AG20443 (cell line): ENCODE results near the gene ATOSB.

Source experiments
- DNase-seq: peaks from one replicate; pipeline ENCODE4 v3.0.0; 2012; ENCODE audit warnings: low spot score, mixed read lengths

ATOSB gene

DNA sequence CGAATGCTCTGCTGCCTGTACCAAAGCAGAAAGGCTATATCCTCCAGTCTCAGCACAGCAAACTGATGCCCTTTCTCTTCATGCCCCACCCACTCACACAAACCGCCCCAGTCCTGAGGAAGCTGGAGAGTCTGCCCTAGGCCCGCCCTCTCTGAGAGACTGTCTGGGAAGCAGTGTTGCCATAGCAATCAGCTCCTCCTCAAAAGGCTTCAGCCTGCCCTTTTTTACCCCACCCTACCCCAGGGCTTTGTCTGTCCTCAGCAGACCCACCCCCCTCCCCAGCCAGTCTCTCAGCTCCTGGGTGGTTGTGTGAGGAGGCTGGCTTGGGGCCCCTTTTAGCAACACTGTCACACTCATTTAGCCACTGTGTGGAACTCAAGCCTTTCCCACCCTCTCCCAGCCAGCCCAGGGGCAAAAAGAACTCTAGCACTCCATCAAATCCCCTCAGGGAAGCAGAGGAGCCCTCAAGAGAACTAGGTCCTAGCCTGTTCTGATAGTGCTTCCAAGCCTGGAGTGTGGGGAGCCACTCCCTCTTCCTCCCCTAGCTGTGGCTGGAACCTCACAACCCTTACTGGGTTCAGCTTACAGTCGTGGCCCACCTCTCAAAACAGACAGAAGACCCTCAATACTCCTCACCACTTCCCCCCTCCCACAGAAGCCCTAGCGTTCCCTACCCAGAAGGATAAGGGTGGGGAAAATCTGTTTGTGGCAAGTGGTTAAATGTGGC is 1.4 kb downstream of the ATOSB start:
- DNase-seq: peak; percentile 89

DNA sequence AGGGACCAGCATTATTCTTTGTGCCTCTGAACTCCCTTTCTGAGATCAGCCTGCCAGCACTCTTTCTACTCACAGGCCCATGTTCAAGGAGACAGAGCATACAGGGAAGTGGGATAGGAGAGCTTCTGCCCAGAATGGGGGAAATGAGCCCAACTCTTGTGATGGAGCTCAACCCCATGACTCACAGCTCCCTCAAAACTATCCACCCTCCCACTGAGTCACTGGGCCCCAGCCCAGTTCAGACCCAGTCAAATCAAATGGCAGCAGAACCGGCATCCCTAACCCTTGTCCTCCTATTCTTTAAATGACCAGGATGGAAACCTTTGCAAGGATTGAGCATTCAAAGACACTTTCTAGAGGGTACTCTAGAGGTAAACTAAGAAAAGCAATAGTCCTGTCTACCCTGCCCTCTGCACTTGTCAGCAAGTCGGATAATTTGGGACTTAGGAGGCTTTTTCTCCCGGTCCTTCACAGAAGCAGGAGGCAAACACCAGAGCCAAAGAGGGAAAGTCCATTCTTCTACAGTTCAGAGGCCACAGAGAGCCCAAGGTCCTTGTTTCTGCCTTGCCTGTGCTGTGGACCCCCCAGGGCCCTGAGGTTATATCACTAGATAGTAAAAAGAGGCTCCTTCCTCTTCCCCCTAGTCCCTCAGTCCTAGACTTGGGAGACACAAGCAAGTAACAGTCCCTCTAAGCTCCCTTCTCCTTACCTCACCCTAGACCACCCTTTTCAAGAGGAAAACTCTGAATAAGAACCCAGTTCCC is 3.2 kb downstream of the ATOSB start:
- DNase-seq: peak; percentile 69

DNA sequence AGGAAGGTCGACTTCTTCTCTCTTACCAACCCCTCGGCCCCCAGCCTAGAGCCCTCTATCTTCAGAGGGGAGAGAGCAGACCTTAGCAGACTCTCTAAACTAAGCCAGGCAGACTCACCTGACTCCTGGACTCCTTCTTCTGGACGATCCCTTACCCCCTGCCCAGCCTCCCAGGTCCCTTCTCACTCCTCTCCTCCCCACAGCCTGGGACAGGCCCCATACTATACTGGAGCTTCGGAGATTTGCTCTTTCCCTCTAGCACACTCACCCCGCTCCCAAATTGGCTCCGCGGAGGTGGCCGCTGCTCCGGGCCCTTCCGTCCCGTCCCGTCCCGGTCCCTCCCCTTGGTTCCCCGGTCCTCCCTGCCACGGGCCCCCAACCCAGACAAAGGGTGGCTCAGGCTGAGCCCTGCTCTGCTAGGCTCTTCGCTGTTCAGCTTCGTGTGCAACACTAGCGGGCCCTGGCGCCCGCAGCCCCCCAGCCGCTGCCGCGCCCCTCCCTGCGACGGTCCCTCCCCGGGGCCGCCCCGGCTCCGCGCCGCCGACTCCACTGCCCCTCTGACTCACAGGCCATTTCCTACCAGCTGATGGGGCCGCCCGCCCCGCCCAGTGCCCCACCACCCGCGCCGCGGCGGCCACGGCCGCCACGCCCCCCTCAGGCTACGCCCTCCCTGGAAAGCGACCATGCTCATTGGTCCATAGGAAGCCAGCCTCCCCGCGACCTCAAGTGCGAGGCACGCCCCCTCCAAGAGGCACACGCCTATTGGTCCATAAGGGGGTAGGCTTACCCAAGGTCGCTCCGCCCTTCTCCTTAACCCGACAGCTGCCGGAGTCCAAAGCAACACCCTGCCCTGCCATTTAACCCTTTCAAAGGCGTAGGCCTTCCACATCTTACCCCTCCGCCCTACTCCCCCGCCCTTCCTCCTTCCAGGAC is 4.4 kb downstream of the ATOSB start:
- peak; percentile 95 for DNase-seq

DNA sequence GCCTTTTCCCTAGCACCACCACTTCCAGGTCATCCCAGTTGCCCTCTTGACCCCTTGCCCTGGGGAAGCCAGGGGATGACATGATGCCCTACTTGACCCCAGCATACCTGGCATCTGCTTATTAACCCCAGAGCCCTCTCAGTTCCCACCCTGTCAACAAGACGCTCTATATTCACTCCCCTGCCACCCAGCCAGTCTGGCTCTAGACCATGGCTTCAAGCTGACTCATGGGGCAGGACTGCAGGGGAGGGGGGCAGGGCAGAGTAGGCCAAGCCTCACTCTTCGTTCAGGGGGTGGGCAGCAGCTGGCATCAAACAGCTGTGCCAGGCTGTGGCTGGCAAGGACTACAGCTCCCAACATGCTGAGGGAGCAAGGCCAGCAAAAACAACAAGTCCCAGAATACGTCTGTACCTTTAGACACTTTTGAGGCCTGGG is 5.3 kb downstream of the ATOSB start:
- peak; percentile 54 for DNase-seq

DNA sequence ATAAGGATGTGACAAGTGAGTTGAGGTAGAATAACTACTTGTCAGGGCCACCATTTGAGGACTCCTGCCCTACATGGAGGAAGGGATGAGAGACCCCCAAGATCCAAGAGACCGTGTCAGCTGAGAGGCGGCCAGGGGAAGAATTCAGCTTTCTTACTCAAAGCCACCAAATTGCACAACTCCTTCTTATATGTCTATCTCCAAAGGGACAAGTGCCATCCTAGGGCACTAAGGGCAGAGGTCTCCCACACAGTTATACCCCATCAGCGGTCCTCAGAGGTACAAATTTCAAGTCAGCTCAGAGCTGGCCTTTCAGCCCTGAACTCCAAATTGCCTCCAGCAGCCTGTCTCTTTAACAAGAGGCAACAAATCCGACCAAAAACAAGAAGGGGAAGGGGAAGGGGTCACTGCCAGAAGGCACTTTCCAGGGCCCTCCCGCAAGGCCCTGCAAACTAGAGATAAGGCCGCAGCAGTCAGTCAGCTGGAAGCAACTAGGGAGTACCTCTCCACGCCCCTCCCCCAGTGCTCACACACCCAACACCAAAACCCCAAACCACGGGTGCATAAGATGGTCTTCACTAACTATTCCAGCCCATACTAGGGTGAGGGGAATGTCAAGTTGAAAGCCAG is 6.6 kb downstream of the ATOSB start:
- DNase-seq: no peak

DNA sequence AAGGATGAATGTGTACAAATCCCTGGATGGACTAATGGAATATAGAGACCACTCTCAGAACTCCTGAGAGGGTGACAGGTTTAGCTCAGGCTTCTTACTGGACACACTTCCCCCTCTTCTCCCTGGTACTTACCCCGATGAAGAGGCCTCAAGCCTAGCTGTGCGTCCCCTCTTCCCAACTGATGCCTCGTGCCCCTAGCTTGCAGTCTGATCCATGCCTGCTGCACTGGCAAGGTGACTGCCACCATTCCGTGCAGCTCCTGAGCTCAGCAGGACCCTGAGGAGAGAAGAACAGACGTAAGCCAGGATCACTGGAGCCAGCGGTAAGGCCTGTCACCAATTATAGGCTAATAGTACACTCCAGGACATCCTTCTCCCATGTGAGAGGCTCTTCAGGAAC is 7.2 kb downstream of the ATOSB start:
- DNase-seq: no peak

DNA sequence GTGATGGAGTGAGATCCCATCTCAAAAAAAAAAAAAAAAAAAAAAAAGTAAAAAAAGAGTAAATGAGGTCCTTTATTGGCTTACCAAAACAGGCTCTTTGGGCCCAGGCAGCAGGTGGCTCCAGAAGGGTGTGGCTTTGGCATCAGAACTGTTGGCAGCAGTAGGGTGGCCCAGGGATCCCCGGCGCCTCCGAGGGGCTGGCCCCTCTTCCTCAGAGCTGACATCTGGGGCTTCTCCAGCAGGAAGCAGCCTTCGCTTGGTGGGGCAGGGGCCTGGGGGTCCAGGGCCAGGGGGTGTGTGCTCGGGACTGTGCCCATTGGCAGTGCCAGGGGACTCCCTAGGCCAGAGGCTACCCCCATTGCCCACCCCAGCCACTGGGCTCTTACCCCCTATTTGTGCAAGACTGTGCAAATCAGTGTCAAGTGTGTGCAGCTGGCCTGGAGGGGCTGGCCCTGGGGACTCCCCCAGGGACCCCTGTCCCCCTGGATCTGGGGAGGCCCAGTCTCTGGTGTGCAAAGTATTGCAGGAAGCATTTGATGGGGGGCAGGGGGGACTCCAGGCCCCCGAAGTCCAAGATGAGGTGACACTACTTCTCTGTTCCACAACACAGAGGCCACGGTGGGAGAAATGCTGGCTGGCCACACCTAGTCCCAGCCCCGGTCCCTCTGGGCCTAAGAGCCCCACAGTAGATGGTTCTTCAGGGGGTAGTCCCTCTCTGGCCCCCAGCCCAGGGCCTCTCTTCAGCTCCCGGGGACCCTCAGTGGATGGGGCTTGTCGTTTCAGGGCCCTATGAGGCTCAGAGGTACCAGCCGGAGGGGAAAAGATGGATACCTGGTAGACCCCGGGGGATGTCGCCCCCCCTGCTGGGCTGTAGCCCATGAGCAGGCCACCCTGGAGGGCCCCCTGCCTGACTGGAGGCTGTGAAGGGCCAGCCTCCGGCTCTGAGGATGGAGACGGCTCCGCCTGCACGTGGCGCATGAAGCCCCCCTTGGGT is 8.1 kb downstream of the ATOSB start:
- no peak for DNase-seq

DNA sequence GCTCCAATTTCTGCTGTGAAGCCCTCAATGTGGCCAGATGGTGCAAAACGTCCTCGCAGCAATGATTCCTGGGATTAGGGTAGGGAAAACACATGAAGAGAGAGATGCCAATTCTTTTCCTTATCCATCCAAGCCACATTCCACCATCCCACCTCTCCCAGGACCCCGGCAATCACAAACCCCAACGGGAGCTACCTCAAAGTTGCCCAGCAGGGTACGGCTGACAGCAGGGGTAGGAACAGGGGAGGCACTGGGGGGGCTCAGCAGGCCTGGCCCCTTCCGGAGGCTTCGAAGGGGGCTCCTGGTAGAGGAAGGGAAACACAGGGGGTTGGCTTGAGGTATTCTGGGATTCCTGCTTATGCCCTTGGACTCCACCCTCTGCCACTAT is 9.3 kb downstream of the ATOSB start:
- no peak for DNase-seq

DNA sequence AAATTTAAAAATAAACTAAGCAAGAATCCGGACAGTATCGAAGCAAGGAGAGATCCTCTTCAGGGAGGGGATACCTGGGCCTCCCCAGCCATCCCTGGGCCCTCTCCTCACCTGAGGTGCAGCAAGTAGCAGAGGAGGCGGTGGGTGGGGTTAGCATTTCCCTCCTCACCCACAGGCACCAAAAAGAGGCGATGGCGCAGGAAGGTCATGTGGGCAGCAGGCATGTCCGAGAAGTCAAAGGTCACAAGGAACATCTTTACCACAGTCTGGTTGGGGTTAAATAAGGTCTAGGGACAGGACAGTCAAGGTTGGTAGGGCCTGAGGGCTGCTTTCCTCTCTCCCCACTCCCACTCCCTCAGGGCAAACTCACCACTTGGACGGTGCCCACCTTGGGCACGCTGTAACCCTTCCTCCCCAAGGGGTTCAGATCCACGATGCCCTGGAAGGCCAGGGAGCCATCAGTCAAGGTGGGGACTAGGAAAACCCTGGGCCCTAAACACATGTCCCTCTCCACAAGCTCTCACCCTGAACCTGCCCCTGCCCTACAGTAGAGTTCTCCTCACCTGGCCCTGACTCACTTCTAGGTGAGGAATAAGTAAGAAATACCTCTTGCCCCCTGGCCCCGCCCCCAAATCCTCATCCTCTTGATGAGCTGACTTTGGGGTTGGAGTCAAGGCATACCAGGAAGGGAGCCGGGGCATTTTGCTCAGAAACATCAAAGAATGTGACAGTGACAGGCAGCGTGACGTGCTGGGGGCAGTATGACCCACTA is 9.9 kb downstream of the ATOSB start:
- DNase-seq: no peak

DNA sequence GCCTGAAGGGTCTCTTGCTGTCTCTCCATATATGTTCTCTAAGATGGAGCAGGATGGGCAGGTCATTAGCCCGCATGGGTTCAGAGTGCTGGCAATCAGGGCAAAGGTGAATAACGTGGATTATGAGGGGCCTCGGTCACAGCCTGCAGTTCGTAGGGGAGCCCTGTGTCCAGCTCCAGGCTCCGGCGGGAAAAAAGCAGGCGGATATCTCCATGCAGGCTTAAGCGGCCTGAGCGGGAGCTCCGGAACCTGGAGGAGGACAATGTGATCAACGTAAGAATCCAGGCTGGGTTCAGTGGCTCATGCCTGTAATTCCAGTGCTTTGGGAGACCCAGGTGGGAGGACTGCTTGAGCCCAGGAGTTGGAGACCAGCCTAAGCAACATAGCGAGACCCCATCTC is 10.5 kb downstream of the ATOSB start:
- no peak for DNase-seq

DNA sequence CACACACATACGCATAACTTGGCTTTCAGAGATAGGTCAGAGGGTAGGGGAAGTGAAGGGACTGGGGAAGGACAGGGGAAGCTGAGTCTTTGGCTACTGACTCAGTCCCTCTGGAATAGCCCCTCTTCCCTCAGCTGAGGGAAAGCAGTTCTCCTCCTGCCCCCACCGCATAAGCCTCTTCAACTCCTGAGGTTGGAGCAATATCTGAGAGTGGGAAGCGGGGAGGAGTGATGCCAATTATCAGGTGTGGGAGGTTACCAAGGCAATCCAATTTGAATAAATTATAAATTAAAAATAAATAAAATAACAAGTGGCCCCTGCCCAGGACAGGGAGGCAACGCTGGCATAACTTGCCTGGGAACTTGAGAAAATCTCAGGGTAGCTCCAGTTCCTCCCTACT is 11.1 kb downstream of the ATOSB start:
- no peak for DNase-seq

DNA sequence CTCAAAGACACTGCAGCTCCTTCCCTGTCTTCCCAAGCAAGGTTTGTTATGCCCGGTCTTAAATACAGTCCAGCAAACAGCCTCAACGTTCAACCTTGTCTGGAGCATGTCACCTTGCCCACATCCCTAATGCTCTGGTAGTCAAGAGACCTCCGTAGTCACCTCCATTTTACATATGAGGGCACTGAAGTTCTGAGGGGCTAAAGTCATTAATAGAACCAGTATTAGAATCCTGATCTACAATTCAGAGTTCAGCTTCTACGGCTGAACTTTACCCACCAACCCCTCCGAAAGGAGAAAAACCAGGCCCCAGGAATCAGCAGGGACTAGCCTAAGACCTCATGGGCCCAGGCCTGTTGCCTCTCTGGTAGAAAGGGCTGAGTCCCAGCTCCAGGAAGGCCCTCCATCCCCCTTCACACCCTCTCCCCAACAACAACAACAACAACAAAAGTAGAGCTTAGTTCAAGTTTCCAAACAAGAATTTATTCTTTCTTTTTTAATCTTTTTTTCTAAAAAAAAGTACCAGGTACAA is 11.9 kb downstream of the ATOSB start:
- DNase-seq: no peak

DNA sequence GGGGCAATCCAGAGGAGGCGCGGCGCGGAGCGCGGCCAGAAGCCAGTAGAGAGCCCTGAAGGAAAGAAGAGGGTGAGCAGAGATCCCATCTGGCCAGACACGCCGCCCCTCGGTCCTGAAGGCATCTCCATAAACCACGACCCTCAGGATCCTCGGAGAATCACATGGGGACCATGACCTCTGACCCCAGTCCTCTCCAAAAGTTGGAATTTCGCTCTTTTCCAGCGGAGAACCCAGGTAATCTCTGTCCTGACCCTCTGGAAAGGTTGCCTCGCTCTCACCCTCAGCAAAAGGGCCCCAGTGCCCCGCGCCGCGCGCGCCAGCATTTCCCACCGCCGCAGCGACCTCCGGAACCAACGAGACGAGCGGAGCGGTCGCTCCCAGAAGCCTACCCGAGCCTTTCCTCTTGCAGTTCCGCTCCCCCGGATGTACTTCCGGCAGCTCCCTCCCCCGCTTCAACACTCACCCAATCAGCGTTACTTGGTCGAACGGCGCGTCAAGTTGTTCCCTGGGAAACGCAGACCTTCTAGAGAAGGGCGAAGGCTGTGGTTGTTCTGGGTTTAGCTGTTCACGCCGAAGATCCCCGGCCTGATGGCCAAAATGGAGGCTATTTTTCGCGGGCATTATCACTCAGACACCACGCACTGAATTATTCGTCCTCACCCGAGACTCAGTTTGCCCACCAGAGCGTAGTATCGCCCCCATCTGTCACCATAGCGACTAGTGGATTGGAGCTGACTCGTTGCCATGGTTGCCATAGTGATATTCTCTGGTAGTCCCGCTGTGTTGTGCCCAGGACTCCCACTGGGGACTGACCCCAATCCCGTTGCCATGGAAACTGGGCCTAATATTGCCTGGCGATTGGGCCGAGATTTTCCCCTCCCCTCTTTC is 12.6 kb downstream of the ATOSB start, which contains the start of gene STOML2:
STOML2 (minus strand) TSS at position 363 of the 891 bp plus-strand sequence; CDS start at position 326, 37 bp downstream.
- DNase-seq: peak; percentile 96

DNA sequence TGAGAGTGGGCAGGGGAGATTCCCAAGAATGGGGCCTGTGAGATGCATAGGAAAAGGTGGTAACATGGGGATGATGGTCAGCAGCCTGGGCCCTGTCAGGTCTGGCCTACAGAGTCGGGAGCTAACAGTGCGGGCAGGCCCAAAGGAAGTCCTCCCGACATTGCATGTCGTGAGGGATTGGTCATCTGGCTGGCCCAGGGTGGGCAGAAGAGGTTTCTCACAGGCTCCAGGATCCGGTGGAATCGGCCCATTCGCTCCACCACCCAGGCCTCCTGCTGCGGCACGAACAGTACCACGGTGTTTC is 13.2 kb downstream of the ATOSB start:
- DNase-seq: peak; percentile 30

DNA sequence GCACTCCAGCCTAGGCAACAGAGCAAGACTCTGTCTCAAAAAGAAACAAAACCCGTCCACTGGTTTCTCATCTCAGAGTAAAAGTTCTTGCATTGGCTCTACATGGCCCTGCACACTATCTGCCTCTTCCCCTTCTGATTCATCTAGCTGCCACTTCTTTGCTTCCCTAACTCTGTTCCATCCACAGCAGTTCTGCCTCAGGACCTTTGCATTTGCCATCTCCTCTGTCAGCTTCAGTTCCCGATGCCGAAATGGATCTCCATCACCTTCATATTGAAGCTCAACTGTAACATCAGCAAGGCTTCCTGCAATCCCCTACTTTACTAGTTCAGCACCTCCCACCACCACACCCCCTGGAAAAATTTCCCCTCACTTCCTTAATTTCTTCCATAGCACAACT is 18.1 kb downstream of the ATOSB start:
- DNase-seq: no peak

DNA sequence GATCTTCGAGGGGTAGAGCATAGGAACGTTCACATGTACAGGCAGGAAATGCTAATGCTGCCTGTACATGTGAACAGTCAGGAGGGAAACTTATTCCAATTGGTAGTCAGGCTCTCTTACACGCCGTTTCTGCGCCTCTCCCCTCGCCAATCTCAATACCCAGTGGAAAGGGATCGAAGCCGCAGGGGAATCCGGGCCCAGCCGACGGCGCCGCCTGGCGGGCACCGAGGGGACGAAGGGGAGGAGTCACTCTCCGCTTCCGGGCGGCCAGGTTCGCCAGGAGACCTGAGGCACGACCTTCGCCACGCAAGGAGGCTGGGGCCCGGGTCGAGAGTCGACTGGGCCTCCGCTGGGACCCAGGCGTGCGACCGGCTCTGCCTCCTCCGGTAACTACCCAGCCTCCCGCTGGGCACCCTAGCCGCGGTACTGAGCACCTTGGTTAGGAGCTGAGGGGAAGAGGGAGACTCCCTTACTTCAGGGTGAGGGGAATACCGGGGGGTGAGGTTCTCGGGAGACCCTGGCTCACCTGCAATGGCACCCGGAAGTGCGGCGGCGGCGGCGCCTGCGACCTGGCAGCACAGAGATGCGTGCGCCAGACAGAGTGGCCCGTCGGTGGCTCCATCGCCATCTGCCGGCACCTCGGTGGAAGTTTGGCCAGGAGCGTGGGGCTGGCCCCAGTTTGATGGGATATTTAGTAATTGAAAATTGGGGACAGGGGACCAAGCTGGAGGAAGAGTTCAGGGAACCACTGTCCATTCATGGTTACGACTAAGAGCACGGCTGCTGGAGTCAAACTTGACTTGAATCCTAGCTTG is 19.4 kb downstream of the ATOSB start, which contains the start of gene PIGO:
PIGO (minus strand) TSS at position 557 of the 815 bp plus-strand sequence. CDS start 1,026 bp downstream, outside the sequence.
- peak; percentile 91 for DNase-seq

DNA sequence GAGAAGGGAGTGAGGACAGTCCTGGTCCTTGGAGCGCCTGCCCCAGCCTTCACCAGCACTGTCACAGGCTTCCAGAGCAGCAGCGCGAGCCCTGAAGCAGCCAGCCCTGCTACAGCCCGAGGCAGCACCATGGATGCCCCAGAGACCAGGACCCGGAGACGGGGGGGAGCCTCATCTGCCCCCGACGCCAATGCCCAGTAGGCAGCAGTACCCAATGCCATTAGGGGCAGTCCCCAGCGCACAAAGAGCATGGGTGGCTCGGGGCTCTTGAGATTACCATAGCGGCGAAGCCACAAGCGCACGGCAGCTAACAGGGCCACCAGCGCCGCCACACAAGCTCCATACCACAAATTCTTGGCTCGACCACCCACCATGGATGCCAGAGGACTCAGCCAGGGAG is 24.1 kb downstream of the ATOSB start:
- no peak for DNase-seq

DNA sequence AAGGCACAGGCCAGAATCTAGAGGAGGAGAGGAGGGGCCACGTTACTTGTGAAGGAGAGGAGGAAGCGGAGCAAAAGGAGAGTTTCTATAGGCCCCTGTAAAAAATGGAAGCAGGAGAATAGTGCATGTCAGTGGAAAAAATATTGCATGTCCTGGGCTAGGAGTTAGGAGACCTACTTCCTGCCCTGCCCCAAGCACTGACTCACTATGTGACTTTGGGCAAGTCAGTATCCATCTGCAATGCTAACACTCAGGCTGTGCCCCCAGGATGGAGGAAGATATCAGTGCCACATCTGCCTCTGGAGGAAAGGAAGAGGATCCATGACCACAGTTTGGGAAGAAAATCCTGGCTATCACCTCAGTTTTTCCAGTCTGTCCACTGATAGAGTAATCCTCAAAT is 26.2 kb downstream of the ATOSB start:
- no peak for DNase-seq
